ENCODE results near the gene CD68. TPM values are rescaled to one million over a fixed set of nuclear protein-coding genes. Genes with fewer than 3 reads are reported as not detected.

The CD68 gene
- polyA plus RNA-seq, 4 donors = 60.2 to 708 (median 171) TPM

DNA sequence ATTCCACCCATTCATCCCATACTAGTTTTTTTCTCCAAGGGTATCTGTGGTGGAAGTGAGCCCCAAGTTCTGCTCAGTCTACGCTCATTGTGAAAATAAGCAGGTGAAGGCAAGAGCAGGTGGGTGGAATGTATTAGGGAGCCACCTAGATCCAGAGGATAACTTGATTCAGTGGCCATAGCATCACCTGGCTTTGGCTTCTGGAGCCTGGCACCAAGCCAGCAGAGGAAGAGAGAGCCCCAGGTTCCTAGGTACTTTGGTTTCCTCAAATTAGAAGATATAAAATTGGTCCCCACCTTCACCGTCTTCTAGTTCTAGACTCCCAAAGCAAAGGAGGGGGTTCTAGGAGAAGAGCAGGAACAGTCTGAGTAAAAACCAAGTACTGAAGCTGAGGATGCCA is 31.2 kb downstream of the CD68 start:
- WGBS, 3 donors = 98 to 99% (median 98%) methylated on average over 2 of the region's 2 CpGs
- no peak for FAIRE-seq

DNA sequence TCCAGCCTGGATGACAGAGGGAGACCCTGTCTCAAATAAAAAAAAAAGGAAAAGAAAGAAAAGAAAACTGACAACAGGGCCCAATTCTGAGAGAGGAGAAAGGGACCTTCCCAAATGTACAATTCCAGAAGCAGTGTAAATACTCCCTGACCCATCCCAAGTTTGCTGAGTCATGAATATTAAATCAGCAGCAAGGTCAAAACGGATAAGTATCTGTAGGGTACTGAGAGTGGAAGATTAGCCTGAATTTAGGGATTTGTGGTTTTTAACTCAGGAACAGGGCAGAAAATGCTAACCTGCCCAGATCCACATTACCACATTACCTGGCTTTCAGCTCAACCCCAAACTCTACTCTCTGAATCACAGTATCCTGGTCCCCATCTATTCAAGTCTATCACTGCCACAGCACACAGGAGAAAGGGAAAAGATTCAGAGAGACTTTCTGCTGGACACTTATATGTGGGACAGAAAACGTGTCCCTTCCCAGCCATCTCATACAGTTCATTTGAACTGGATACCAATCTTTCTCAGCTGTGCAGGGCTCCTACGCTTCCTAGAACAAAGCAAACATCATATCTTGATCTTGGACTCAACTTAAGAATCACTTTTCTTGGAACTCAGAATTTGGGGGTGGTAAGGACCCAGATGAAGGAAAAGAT is 32.3 kb downstream of the CD68 start:
- FAIRE-seq = no peak
- 61 to 65% (median 63%) methylated on average over 3 of the region's 3 CpGs for WGBS, 3 donors

More for the DNA sequence above, 31.2 kb downstream of the CD68 start:
- DNase-seq = no peak
- peaks cover 7 to 15% (median 11%) of the 10 kb centered on the region in 3 donors for H3K4me1 ChIP-seq (ENCODE audit: control insufficient read depth in 3 of 3, insufficient read depth in 2 of 3, low read depth in 1 of 3, low read length in 2 of 3)
- H3K36me3 ChIP-seq (ENCODE audit: control insufficient read depth in 3 of 3, insufficient read depth in 2 of 3, low read depth in 1 of 3, low read length in 3 of 3) = peaks cover 0 to 26% (median 2%) of the 10 kb centered on the region in 3 donors
- H3K4me3 ChIP-seq (ENCODE audit: low read depth in 1 of 3, low read length in 3 of 3) = no peak overlapping the region
- H3K27ac ChIP-seq (ENCODE audit: low read depth in 1 of 3, low read length in 2 of 3) = no peak overlapping the region
- no peaks in the 10 kb centered on the region for H3K27me3 ChIP-seq (ENCODE audit: control insufficient read depth in 3 of 3, insufficient read depth in 3 of 3, low read length in 3 of 3)
- H3K9me3 ChIP-seq (ENCODE audit: control insufficient read depth in 2 of 2, insufficient read depth in 1 of 2, low read depth in 1 of 2, low read length in 1 of 2) = no peaks in the 10 kb centered on the region

GRCh38 chr17:7612294-7612640 is 32.8 kb downstream of the CD68 start:
- H3K27me3 ChIP-seq (ENCODE audit: control insufficient read depth in 3 of 3, insufficient read depth in 3 of 3, low read length in 3 of 3) = no peaks in the 10 kb centered on the region
- DNase-seq (no peak), FAIRE-seq (no peak)
- peaks cover 0 to 19% (median 2%) of the 10 kb centered on the region in 3 donors for H3K36me3 ChIP-seq (ENCODE audit: control insufficient read depth in 3 of 3, insufficient read depth in 2 of 3, low read depth in 1 of 3, low read length in 3 of 3)
- no peak overlapping the region for H3K4me3 ChIP-seq (ENCODE audit: low read depth in 1 of 3, low read length in 3 of 3)
- WGBS, 3 donors = 94 to 100% (median 96%) methylated on average over 1 of the region's 1 CpG
- H3K4me1 ChIP-seq (ENCODE audit: control insufficient read depth in 3 of 3, insufficient read depth in 2 of 3, low read depth in 1 of 3, low read length in 2 of 3) = peaks cover 7 to 15% (median 11%) of the 10 kb centered on the region in 3 donors
- H3K9me3 ChIP-seq (ENCODE audit: control insufficient read depth in 2 of 2, insufficient read depth in 1 of 2, low read depth in 1 of 2, low read length in 1 of 2) = no peaks in the 10 kb centered on the region
- no peak overlapping the region for H3K27ac ChIP-seq (ENCODE audit: low read depth in 1 of 3, low read length in 2 of 3)

More for the DNA sequence above, 32.3 kb downstream of the CD68 start:
- H3K27me3 ChIP-seq (ENCODE audit: control insufficient read depth in 3 of 3, insufficient read depth in 3 of 3, low read length in 3 of 3) = no peaks in the 10 kb centered on the region
- H3K9me3 ChIP-seq (ENCODE audit: control insufficient read depth in 2 of 2, insufficient read depth in 1 of 2, low read depth in 1 of 2, low read length in 1 of 2) = no peaks in the 10 kb centered on the region
- H3K27ac ChIP-seq (ENCODE audit: low read depth in 1 of 3, low read length in 2 of 3) = no peak overlapping the region
- H3K4me1 ChIP-seq (ENCODE audit: control insufficient read depth in 3 of 3, insufficient read depth in 2 of 3, low read depth in 1 of 3, low read length in 2 of 3) = peaks cover 7 to 15% (median 11%) of the 10 kb centered on the region in 3 donors
- H3K36me3 ChIP-seq (ENCODE audit: control insufficient read depth in 3 of 3, insufficient read depth in 2 of 3, low read depth in 1 of 3, low read length in 3 of 3) = peaks cover 0 to 20% (median 2%) of the 10 kb centered on the region in 3 donors
- H3K4me3 ChIP-seq (ENCODE audit: low read depth in 1 of 3, low read length in 3 of 3) = no peak overlapping the region
- DNase-seq = no peak

DNA sequence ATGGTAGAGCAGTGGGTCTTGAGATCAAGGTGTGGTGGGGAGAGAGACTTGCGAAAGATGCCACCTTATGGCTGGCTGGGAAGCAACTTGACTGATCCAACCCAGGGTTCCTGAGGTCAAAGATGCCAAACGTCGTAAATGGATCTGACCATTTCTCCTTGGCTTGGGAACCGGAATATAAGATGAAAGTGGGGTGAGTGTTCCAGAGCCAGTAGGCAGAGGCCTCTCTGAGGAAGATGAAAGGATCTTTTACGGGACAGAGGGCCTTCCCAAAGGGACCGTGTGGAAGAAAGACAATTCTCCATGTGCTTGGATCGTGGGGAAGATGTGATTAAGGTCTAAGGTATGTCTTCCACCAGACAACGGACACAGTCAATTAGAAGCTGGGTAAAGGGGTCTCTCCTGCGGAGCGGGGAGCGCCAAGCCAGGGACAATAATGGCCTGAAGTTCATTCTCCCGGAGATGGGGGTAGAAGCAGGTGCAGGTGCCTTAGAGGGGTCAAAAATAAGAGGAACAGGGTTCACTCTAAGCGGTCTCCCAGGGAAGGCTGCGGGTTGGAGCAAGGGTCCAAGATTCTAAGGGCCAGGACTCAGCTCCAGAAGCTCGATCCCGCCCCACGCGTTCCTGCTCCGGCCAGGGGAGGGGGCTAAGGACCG is 34.5 kb downstream of the CD68 start:
- Histone ChIP-seq H3K27ac (ENCODE audit: low read depth in 1 of 3, low read length in 2 of 3) (peak overlapping the region; percentile 71 to 79 (median 78)), H3K4me3 (ENCODE audit: low read depth in 1 of 3, low read length in 3 of 3) (peak overlapping the region; percentile 59 to 93 (median 87)), H3K4me1 (ENCODE audit: control insufficient read depth in 3 of 3, insufficient read depth in 2 of 3, low read depth in 1 of 3, low read length in 2 of 3) (peaks cover 7 to 15% (median 11%) of the 10 kb centered on the region in 3 donors), H3K36me3 (ENCODE audit: control insufficient read depth in 3 of 3, insufficient read depth in 2 of 3, low read depth in 1 of 3, low read length in 3 of 3) (peaks cover 0 to 9% (median 2%) of the 10 kb centered on the region in 3 donors), H3K9me3 (ENCODE audit: control insufficient read depth in 2 of 2, insufficient read depth in 1 of 2, low read depth in 1 of 2, low read length in 1 of 2) (no peaks in the 10 kb centered on the region), H3K27me3 (ENCODE audit: control insufficient read depth in 3 of 3, insufficient read depth in 3 of 3, low read length in 3 of 3) (no peaks in the 10 kb centered on the region)
- FAIRE-seq (no peak), DNase-seq (peak; percentile 48 to 52)
- 3 to 7% (median 5%) methylated on average over 19 to 20 of the region's 20 CpGs for WGBS, 3 donors

DNA sequence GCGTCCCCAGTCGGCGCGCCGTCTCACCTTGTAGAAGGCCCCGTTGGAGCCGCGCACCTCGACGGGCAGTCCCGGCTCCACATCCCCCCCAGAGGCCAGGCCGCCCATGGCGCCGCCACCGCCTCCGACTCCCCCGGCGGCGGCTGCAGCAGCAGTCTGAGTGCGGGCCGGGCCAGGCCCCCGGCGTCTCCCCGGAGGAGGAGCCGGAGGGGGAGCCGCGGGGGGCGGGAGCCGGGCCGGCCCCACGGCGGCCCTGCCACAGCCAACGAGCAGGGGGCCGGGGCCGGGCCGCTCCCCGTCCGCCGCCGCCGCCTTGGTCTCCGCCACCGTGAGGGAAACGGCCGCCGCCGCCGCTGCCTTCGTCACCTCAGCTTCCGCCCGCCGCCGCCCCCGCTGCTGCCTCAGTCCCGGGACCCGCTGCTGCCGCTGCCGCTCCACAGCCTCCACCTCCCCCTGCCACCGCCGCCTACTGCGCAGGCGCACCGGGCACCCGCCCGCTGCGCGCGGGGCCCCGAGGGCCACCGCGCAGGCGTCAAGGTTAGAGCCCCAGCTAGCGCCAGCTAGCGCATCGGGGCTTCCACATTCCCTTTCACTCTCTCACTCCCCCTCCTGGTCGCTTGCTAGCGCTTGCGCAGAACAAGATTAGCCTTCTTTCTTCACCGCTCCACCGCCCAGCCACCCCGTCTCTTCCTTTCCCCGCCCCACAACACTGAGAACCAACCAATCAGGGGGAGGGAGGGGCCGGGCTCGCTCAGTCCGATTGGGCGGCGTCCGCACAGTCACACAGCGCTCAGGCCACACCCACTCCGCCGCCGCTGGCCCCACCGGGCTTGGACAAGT is 35.2 kb downstream of the CD68 start, which contains the start of gene FXR2:
Gene FXR2 (minus strand): TSS at position 473 of the 840 bp plus-strand sequence. CDS start 365 bp downstream, at position 108.
- H3K27me3 ChIP-seq (ENCODE audit: control insufficient read depth in 3 of 3, insufficient read depth in 3 of 3, low read length in 3 of 3) = no peaks in the 10 kb centered on the region
- no peaks in the 10 kb centered on the region for H3K9me3 ChIP-seq (ENCODE audit: control insufficient read depth in 2 of 2, insufficient read depth in 1 of 2, low read depth in 1 of 2, low read length in 1 of 2)
- peaks cover 7 to 15% (median 11%) of the 10 kb centered on the region in 3 donors for H3K4me1 ChIP-seq (ENCODE audit: control insufficient read depth in 3 of 3, insufficient read depth in 2 of 3, low read depth in 1 of 3, low read length in 2 of 3)
- DNase-seq (peak; percentile 100), FAIRE-seq (peak; percentile 55)
- 0 to 1% (median 0%) methylated on average over 37 to 93 of the region's 93 CpGs for WGBS, 3 donors
- peak within 1 kb of the TSS; percentile 59 to 93 (median 87) for H3K4me3 ChIP-seq (ENCODE audit: low read depth in 1 of 3, low read length in 3 of 3)
- H3K27ac ChIP-seq (ENCODE audit: low read depth in 1 of 3, low read length in 2 of 3) = peak within 1 kb of the TSS; percentile 78 to 82 (median 79)
- peaks cover 0 to 9% (median 2%) of the 10 kb centered on the region in 3 donors for H3K36me3 ChIP-seq (ENCODE audit: control insufficient read depth in 3 of 3, insufficient read depth in 2 of 3, low read depth in 1 of 3, low read length in 3 of 3)

DNA sequence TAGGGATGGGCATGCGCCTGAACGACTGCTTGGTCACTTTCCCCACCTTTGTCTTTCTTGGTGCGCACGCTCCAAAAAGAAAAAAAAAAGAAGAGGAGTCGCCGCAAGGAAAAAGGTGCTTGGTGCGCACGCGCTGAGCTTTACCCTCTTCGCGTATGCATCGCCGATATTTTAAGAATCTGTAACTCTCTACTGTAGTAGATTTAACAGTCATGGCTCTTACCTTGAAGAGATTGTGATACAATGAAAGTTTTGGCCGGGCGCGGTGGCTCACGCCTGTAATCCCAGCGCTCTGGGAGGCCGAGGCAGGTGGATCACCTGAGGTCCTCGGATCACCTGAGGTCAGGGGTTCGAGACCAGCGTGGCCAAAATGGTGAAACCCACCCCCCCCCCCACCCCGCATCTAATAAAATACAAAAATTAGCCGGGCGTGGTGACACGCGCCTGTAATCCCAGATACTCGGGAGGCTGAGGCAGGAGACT is 35.9 kb downstream of the CD68 start:
- Histone ChIP-seq H3K27ac (ENCODE audit: low read depth in 1 of 3, low read length in 2 of 3) (peak overlapping the region; percentile 43 to 82 (median 78)), H3K4me1 (ENCODE audit: control insufficient read depth in 3 of 3, insufficient read depth in 2 of 3, low read depth in 1 of 3, low read length in 2 of 3) (peaks cover 7 to 15% (median 11%) of the 10 kb centered on the region in 3 donors), H3K27me3 (ENCODE audit: control insufficient read depth in 3 of 3, insufficient read depth in 3 of 3, low read length in 3 of 3) (no peaks in the 10 kb centered on the region), H3K9me3 (ENCODE audit: control insufficient read depth in 2 of 2, insufficient read depth in 1 of 2, low read depth in 1 of 2, low read length in 1 of 2) (no peaks in the 10 kb centered on the region), H3K36me3 (ENCODE audit: control insufficient read depth in 3 of 3, insufficient read depth in 2 of 3, low read depth in 1 of 3, low read length in 3 of 3) (peaks cover 0 to 9% (median under 1%) of the 10 kb centered on the region in 3 donors), H3K4me3 (ENCODE audit: low read depth in 1 of 3, low read length in 3 of 3) (peak overlapping the region in 2 of 3 donors; percentile 16 to 45)
- WGBS, 3 donors = 3 to 5% (median 4%) methylated on average over 28 of the region's 28 CpGs
- FAIRE-seq (no peak), DNase-seq (no peak)

DNA sequence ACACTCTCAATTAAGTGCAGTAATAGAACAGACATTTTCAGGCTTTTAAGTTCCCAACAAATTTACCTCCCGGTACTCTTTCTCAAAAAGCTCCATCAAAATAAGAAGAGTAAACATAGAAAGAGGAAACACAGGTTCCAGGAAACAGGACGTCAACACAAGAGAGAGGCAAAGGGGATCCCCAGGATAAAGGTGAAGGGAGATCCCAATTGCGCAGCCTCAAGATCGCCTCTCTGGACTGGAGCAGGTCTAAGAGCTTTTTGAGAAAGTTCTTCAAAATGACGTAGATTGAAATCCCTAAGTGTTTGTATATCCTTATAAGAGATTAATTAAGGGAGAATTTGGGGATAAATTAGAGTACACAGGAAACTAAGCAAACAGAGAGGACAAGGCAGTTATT is 39.2 kb downstream of the CD68 start:
- WGBS, 3 donors = 72 to 74% (median 74%) methylated on average over 5 of the region's 5 CpGs
- Histone ChIP-seq H3K27ac (ENCODE audit: low read depth in 1 of 3, low read length in 2 of 3) (no peak overlapping the region), H3K9me3 (ENCODE audit: control insufficient read depth in 2 of 2, insufficient read depth in 1 of 2, low read depth in 1 of 2, low read length in 1 of 2) (no peaks in the 10 kb centered on the region), H3K4me3 (ENCODE audit: low read depth in 1 of 3, low read length in 3 of 3) (no peak overlapping the region), H3K27me3 (ENCODE audit: control insufficient read depth in 3 of 3, insufficient read depth in 3 of 3, low read length in 3 of 3) (no peaks in the 10 kb centered on the region), H3K4me1 (ENCODE audit: control insufficient read depth in 3 of 3, insufficient read depth in 2 of 3, low read depth in 1 of 3, low read length in 2 of 3) (peaks cover 0 to 3% (median 2%) of the 10 kb centered on the region in 3 donors), H3K36me3 (ENCODE audit: control insufficient read depth in 3 of 3, insufficient read depth in 2 of 3, low read depth in 1 of 3, low read length in 3 of 3) (no peaks in the 10 kb centered on the region)
- DNase-seq = no peak
- no peak for FAIRE-seq

DNA sequence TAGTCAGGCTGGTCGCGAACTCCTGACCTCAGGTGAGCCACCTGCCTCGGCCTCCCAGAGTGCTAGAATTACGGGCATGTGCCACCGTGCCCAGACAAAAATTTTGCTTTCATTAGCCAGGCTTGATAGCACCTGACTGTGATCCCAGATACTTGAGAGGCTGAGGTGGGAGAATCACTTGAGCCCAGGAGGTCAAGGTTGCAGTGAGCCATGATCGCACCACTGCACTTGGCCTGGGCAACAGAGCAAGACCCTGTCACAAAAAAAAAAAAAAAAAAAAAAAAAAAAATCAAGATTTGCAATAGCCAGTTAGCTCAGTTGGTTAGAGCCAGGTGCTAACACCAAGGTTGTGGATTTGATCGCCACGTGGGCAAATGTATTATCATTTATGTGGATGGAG is 41.4 kb downstream of the CD68 start:
- WGBS, 3 donors = 81 to 93% (median 86%) methylated on average over 8 of the region's 8 CpGs
- Histone ChIP-seq H3K9me3 (ENCODE audit: control insufficient read depth in 2 of 2, insufficient read depth in 1 of 2, low read depth in 1 of 2, low read length in 1 of 2) (no peaks in the 10 kb centered on the region), H3K4me1 (ENCODE audit: control insufficient read depth in 3 of 3, insufficient read depth in 2 of 3, low read depth in 1 of 3, low read length in 2 of 3) (no peaks in the 10 kb centered on the region), H3K27me3 (ENCODE audit: control insufficient read depth in 3 of 3, insufficient read depth in 3 of 3, low read length in 3 of 3) (no peaks in the 10 kb centered on the region), H3K4me3 (ENCODE audit: low read depth in 1 of 3, low read length in 3 of 3) (no peak overlapping the region), H3K36me3 (ENCODE audit: control insufficient read depth in 3 of 3, insufficient read depth in 2 of 3, low read depth in 1 of 3, low read length in 3 of 3) (peaks cover 0 to 12% (median 0%) of the 10 kb centered on the region in 3 donors), H3K27ac (ENCODE audit: low read depth in 1 of 3, low read length in 2 of 3) (no peak overlapping the region)
- no peak for DNase-seq
- FAIRE-seq = no peak

Data from small intestine (tissue), 7 donors.